Spinal cord (tissue), 10 donors: Measurements from ENCODE around the gene CAMK1D. TPM values are rescaled to one million over a fixed set of nuclear protein-coding genes. Genes with fewer than 3 reads are reported as not detected.

Source experiments
- DNase-seq, 6 donors: peaks; one replicate each; pipeline versions ENCODE4 v3.0.0 to v3.0.0-alpha.2; 2013 to 2015; ENCODE audit warnings: low spot score in 6 of 6, low read depth in 4 of 6
- H3K27ac ChIP-seq: one replicate; pipeline ENCODE4 v1.5.1; 2013; ENCODE audit warnings: low read depth, low read length, control low read depth
- H3K27me3 ChIP-seq: one replicate; pipeline ENCODE4 v1.6.1; 2013; ENCODE audit warnings: low read length; ENCODE audit not compliant: control insufficient read depth, insufficient read depth
- H3K36me3 ChIP-seq: one replicate; pipeline ENCODE4 v1.6.1; 2013; ENCODE audit warnings: low read length; ENCODE audit not compliant: control insufficient read depth, insufficient read depth
- H3K4me1 ChIP-seq: one replicate; pipeline ENCODE4 v1.6.1; 2013; ENCODE audit warnings: low read length; ENCODE audit not compliant: control insufficient read depth, insufficient read depth
- H3K4me3 ChIP-seq: one replicate; pipeline ENCODE4 v1.5.1; 2013; ENCODE audit warnings: low read depth, low read length, control low read depth
- H3K9me3 ChIP-seq: one replicate; pipeline ENCODE4 v1.6.1; 2013; ENCODE audit warnings: low read length; ENCODE audit not compliant: control insufficient read depth, insufficient read depth
- WGBS: methylation state at CpG from one replicate; pipeline ENCODE4 v1.1.5; 2013; ENCODE audit warnings: missing lambda C conversion rate; ENCODE audit not compliant: insufficient coverage; 5-methylcytosine and 5-hydroxymethylcytosine counted together
- polyA plus RNA-seq, 2 donors: library from polyadenylated mRNA; unstranded; fragments of 120-200 nt; gene quantifications; one replicate each; pipeline ENCODE4 v1.2.1, GENCODE V29; 2013; ENCODE audit not compliant: insufficient read length in 2 of 2
- total RNA-seq, 2 donors: library from RNA; depleted of rRNA in 1 of 2; stranded (reverse); fragments of 120-200 nt in 1 of 2; fragments of >200 nt in 1 of 2; gene quantifications; one replicate each; pipeline versions ENCODE4 v1.2.3 to v1.2.4, GENCODE V29; 2013 to 2014
- donor health status: healthy.

CAMK1D gene
- total and polyA plus RNA-seq, 4 donors = 25.2 to 39.0 (median 33.9) TPM

GRCh38 chr10:12381536-12382156 lies 32.3 kb downstream of the CAMK1D start:
- Histone ChIP-seq H3K27me3 (no peaks in the 10 kb centered on the region), H3K4me1 (no peaks in the 10 kb centered on the region), H3K4me3 (no peak overlapping the region), H3K36me3 (no peaks in the 10 kb centered on the region), H3K9me3 (peaks cover 3% of the 10 kb centered on the region), H3K27ac (no peak overlapping the region)
- WGBS = 46% methylated on average over 9 of the region's 12 CpGs
- DNase-seq = peak in 2 of 6 donors; percentile 34 to 84

DNA sequence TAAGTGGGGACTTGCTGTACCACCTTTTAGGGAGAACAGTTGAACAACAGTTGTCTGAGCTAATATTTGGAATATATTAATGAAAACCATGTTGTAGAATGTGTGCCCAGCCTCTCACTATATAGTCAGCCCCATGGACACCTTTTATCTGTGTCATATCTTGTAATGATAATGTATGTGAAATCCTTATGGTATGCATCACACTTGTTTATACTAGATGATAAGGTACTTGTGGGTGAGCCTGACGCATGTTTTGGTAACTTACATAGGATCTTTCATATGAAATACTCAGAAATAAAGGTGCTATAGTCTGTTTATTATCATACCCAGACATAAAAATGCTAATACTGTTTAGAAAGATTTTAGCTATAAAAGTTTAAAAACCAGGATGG lies 32.8 kb downstream of the CAMK1D start:
- peaks cover 3% of the 10 kb centered on the region for H3K9me3 ChIP-seq
- no peak overlapping the region for H3K27ac ChIP-seq
- no peaks in the 10 kb centered on the region for H3K36me3 ChIP-seq
- no peaks in the 10 kb centered on the region for H3K4me1 ChIP-seq
- H3K4me3 ChIP-seq = no peak overlapping the region
- H3K27me3 ChIP-seq = no peaks in the 10 kb centered on the region
- no peak for DNase-seq
- WGBS = no CpG with 5 or more reads among the region's 1 CpG

GRCh38 chr10:12382956-12383531 lies 33.7 kb downstream of the CAMK1D start:
- Histone ChIP-seq H3K36me3 (no peaks in the 10 kb centered on the region), H3K27ac (no peak overlapping the region), H3K4me3 (no peak overlapping the region), H3K4me1 (no peaks in the 10 kb centered on the region), H3K27me3 (no peaks in the 10 kb centered on the region), H3K9me3 (peaks cover 3% of the 10 kb centered on the region)
- 67% methylated on average over 1 of the region's 4 CpGs for WGBS
- DNase-seq = no peak

DNA sequence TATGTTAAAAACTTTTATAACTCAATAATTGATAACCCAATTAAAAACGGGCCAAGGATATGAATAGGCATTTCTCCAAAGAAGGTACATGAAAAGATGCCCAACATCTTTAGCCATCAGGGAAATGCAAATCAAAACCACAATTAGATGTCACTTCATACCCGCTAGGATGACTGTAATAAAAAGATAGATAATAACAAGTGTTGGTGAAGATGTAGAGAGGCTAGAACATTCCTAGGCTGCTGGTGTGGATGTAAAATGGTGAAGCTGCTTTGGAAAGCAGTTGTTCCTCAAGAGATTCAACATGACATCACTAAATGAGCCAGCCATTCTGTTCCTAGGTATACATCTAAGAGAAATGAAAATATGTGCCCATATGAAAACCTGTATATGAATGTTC lies 35.6 kb downstream of the CAMK1D start:
- no peak overlapping the region for H3K27ac ChIP-seq
- peaks cover 3% of the 10 kb centered on the region for H3K9me3 ChIP-seq
- no CpG with 5 or more reads among the region's 2 CpGs for WGBS
- DNase-seq = no peak
- no peaks in the 10 kb centered on the region for H3K27me3 ChIP-seq
- H3K36me3 ChIP-seq = no peaks in the 10 kb centered on the region
- peaks cover 6% of the 10 kb centered on the region for H3K4me1 ChIP-seq
- H3K4me3 ChIP-seq = no peak overlapping the region

GRCh38 chr10:12387561-12388210 lies 38.3 kb downstream of the CAMK1D start:
- Histone ChIP-seq H3K4me1 (peaks cover 10% of the 10 kb centered on the region), H3K9me3 (peaks cover 3% of the 10 kb centered on the region), H3K27ac (no peak overlapping the region), H3K36me3 (no peaks in the 10 kb centered on the region), H3K27me3 (no peaks in the 10 kb centered on the region), H3K4me3 (no peak overlapping the region)
- 87% methylated on average over 3 of the region's 15 CpGs for WGBS
- peak in 1 of 6 donors; percentile 26 for DNase-seq

DNA sequence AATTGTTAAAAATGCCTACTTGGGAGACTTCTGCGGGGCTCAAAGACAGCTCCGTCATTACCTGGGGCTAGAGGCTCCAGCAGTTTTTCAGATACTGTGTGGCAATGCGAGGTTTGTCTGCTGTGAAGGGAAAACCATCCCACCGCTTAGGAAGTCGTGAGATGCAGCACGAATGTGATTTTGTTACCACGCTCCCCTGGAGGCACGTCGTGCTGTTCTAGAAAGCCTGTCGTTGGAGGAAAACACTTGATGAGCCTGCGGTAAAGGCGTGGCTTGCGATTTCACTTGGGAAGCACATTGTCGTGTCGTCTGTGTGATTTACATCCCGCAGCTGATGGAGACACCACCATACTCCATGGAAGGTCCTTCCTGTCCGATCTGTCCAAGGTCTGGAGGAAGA lies 39.3 kb downstream of the CAMK1D start:
- 69% methylated on average over 17 of the region's 17 CpGs for WGBS
- H3K27ac ChIP-seq = no peak overlapping the region

GRCh38 chr10:12389154-12389734 lies 39.9 kb downstream of the CAMK1D start:
- no peaks in the 10 kb centered on the region for H3K36me3 ChIP-seq
- peaks cover 5% of the 10 kb centered on the region for H3K9me3 ChIP-seq
- no peak overlapping the region for H3K27ac ChIP-seq
- peaks cover 10% of the 10 kb centered on the region for H3K4me1 ChIP-seq
- no peaks in the 10 kb centered on the region for H3K27me3 ChIP-seq
- 82% methylated on average over 10 of the region's 17 CpGs for WGBS
- DNase-seq = peak in 1 of 6 donors; percentile 10
- no peak overlapping the region for H3K4me3 ChIP-seq

More for the DNA sequence above, 39.3 kb downstream of the CAMK1D start:
- no peaks in the 10 kb centered on the region for H3K27me3 ChIP-seq
- DNase-seq = peak in 1 of 6 donors; percentile 49
- H3K36me3 ChIP-seq = no peaks in the 10 kb centered on the region
- peaks cover 3% of the 10 kb centered on the region for H3K9me3 ChIP-seq
- H3K4me3 ChIP-seq = no peak overlapping the region
- peaks cover 10% of the 10 kb centered on the region for H3K4me1 ChIP-seq

- Histone ChIP-seq H3K4me3 (no peak overlapping the region), H3K27me3 (no peaks in the 10 kb centered on the region), H3K4me1 (peaks cover 10% of the 10 kb centered on the region), H3K9me3 (peaks cover 2% of the 10 kb centered on the region), H3K36me3 (no peaks in the 10 kb centered on the region), H3K27ac (no peak overlapping the region)
- 49% methylated on average over 6 of the region's 7 CpGs for WGBS
- DNase-seq = peak in 2 of 6 donors; percentile 40 to 69
These were observed 41.4 kb downstream of the CAMK1D start for GRCh38 chr10:12390733-12391132.

DNA sequence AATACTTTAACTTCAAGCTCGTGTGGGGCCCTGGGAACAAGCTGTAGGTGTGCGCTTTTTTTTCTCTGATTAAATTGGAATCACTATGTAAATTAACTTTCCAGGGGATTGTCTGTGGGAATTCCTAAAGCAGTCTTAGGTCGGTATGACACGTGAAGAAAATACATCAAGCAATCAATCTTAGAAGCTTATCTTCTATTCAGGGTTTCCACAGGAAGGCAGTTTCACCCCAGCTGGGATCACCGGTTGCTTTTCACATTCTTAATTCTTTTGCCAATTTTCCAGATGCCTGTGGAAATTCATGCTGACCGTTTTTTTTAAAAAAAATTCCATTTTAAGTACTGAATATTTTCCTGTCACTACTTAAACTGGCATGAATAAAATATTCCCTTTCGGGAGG lies 41.9 kb downstream of the CAMK1D start:
- Histone ChIP-seq H3K36me3 (no peaks in the 10 kb centered on the region), H3K4me3 (no peak overlapping the region), H3K4me1 (peaks cover 12% of the 10 kb centered on the region), H3K9me3 (peaks cover 2% of the 10 kb centered on the region), H3K27me3 (no peaks in the 10 kb centered on the region), H3K27ac (no peak overlapping the region)
- peak in 2 of 6 donors; percentile 17 to 44 for DNase-seq
- 17% methylated on average over 1 of the region's 7 CpGs for WGBS
